Esophagus mucosa (tissue), 1 donor: ENCODE measurements around the gene TLDC2. TPM values are rescaled to one million over a fixed set of nuclear protein-coding genes. Genes with fewer than 3 reads are reported as not detected.

Experiments
- total RNA-seq: library from RNA; stranded (reverse); gene quantifications from one replicate; pipeline ENCODE4 v1.2.4, GENCODE V29; 2023
- donor health status: DM: yes; HTN: yes; CAD: no.

Gene TLDC2
- total RNA-seq, 1 donor from 2014 or later: 0.20 TPM

Other genes starting within 250 kb of the TLDC2 start
- 0.12 TPM for gene SLA2, start 229.9 kb upstream of the TLDC2 start, total RNA-seq
- gene NDRG3, start 130.0 kb upstream of the TLDC2 start, total RNA-seq: 15.3 TPM
- gene DSN1, start 102.4 kb upstream of the TLDC2 start, total RNA-seq: 8.9 TPM
- gene SAMHD1, start 75.6 kb downstream of the TLDC2 start, total RNA-seq: 23.9 TPM
- gene RBL1, start 219.9 kb downstream of the TLDC2 start, total RNA-seq: 6.3 TPM